Activated CD4-positive, alpha-beta T cell treated with anti-CD3 and anti-CD28 coated beads, Interleukin-2, amount 50 U/mL, for 4 hours (primary cell): ENCODE data around the gene ZBTB32.

ENCODE experiments used
- DNase-seq, 2 experiments: peaks; one replicate each; pipeline ENCODE4 v3.0.0-alpha.2; 2020

ZBTB32 gene

DNA sequence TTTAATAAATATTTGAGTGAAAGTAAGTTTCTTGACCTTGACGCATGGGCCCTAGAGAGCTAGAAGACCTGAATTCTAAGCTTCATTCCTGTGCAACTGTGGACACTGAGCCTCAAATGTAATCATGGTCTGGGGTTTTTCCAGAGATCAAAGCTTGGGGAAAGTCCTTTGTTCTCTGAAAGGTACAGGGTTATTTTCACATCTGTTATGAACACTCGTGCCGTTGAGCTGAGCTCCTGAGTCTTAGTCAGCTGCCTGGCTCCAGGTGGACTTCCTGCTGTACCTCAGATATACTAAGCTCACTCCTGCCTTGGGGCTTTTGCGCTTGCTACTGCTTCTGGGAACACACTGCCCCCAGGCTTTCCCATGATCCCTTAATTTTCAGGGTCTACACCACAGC is 7.5 kb upstream of the ZBTB32 start:
- DNase-seq: no peak

DNA sequence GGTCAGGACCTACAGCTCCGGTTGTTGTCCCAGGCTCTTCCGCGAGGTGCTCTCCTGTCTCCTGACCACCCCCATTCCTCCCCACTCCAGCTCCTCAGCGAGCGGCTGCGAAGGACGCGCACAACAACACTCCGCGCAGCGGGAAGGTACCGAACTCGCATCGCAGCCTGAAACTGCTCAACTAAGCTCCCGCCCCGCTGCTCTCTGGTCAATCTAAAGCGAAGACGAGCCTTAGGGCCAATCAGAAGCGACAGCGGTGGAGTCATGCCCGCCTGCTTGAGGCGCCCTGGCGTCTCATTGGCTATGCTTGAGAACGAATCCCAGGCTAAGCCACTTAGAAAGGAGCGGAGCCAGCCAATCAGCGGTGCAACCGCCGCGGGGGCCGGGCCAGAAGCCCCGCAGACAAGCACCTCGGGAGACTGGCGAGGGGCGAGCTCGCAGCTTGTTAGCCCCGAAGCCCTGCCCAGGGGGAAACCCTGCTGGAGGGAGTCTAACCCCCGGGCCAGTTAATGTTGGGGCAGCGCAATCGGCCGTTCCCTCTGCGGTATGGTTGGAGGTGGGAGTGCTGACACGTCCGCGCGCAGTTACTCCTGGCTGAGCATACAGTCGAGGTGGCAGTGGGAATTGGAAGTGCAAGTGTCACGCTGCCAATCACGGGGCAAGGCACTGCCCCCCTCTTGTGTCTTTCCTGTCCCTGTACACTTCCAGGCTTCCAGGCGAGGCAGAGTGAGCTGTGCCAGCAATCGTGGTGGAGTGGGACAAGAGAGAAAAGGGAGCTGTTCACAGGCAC is 1.9 kb upstream of the ZBTB32 start:
- peak; percentile 89 to 91 for DNase-seq

DNA sequence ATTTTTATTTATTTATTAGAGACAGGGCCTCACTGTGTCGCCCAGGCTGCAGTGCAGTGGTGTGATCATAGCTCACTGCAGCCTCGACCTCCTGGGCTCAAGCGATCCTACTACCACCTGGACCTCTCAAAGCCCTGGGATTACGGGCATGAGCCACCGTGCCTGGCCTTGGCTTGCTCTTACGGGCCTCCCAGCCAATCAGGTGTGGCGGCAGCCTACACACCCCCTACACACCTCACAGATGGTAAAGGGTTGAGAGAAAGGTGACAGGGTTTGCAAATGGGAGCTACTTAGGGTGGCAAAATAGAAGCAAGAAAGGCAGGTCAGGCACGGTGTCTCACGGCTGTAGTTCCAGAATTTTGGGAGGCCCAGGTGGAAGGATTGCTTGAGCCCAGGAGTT is 1.0 kb upstream of the ZBTB32 start:
- DNase-seq: no peak

DNA sequence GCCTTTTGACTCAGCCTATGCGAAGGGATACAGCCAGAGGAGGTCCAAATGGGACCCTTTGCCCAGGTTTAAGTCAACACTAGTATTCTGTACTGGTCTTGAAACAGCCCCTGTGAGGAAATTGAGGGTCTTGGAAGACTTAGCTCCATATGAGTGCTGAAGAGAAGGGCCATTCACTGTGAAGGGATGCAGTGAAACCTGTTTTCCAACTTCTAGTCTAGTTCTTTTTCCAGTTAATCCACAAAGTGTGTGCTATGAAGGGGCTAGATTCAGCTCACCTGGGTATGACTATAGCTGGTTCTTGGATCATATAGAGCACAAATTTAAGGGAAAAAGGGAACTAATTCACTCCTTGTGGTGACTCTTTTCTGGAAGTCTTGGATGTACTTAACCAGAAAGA is 4.0 kb downstream of the ZBTB32 start:
- DNase-seq: no peak

DNA sequence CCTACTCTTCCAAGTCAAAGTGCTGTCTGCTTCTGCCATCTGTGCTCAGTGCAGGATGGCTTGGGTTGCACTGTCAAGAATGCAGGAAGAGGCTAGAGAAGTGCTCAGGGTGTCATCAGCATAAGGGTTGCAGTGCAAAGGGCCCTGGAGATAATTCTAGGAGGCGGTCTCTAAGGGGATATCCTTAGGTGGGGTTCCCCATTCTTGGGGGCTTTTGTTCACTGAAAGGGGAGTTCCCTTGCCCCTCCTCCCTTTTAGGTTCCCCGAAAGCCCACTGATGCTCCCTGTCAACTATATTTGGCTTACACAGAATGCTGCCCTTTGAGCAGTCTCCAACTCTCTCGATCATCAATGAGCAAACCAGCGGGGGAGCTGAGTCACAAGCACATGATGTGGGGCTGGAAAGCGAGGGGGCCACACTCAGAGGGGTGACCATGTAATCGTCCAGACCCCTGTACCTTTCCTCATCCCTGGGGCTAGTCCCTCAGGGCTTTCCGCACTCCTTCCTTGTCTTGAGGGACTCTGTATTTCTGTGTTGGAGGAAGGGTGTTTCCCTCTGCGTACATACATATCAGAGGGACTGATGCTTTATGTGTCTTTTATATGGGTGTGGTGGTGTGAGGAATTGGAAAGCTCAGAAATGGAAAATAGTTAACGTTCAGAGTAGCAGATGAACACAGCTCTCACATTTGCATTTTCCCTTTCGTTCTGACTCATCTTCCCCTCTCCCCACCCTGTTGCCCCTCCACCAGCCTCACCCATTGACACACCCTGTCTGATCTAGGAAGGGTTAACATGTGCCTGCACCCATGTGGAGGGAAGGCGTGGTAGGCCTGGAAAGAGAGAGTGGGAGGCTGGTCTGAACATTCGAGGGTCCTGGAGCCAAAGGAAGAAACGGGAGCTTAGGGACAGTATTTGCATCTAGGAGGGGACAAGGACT is 6.7 kb downstream of the ZBTB32 start:
- DNase-seq: peak; percentile 26 to 44

DNA sequence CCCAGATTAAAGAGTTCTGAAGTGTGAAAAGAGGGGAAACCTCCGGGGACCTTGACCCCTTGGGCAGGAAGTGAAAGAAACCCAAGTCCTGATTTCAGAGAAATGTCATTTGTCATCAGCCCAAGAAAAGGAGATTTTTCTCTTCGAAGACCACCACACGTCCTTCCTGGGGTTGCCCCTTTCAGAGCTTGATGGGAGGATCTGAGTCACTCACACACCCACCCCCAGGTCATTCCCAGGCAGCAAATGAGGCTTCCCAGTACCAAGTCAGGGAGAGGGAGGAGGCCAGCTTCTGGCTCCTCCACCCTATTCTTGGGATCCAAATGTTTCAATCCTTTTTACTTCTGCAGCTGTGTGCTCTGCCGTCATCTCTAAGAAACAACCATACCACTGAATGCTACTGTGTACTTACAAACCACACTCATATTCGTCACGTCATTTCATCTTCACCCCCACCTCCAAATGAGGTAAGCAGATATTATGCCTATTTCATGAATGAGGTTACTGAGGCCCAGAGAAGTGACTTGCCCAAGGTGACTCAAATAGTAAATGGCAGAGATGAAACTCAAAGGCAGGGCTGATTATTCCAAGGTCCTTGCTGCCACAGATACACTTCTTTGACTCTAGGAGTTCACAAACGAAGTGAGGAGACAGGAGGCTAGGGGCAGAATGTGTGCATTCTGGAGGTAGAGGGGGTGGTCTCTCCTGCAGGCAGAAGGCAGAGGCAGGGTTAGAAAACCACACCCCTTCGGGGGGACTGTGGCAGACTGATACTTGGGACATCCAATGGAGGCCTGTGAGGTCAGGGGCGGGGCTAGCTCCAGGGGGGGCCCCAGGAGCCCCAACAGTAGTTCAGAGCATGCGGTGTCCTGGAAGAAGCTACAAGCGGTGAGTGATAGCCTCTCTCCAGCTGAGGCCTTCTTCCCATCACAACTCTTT is 8.5 kb downstream of the ZBTB32 start:
- DNase-seq: peak in 1 of 2 experiments; percentile 28

DNA sequence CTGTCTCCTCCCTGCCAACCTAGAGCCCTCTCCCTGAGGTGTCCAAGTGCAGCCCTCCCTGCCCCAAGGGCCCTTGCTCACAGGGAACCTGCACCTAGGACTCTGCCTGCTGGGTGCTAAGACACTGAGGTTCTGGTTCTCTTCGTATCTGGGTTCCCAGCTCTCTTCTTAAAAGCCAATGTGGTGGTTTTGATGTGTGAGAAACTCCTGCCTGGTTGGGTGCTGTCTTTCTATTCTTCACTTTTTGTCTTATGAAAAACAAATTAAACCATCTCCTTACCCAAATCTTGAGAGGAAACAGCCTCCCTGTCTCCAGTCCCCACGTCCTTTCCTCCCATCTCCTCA is 9.1 kb downstream of the ZBTB32 start:
- no peak for DNase-seq

DNA sequence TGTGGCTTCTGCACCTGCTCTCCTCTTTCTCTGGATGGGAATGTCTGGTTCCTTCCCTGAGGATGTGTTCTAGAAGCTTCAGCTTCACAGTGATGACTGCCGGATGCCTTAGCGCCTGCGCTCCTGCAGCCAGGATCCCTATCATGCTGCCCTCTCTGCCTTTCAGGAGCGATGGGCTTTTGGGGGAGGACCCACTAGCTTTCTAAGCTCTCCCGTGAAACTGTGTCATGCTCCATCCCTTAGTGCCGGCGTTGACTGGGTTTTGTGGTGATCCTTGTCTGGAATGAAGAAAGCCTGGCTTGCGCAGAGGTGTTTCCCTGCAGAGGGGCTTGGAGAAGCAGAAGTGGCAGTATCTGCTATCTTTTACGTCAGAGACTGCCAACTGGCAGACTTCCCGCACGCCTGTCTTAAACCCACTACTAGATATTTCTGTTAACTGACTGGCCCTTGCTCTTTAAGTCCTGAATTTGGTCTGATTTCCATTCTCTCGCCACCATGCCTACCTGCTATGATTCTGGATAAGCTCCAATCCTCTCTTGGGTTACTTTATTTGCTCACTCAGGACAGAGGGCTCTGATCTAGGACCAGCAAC is 9.6 kb downstream of the ZBTB32 start:
- DNase-seq: no peak

DNA sequence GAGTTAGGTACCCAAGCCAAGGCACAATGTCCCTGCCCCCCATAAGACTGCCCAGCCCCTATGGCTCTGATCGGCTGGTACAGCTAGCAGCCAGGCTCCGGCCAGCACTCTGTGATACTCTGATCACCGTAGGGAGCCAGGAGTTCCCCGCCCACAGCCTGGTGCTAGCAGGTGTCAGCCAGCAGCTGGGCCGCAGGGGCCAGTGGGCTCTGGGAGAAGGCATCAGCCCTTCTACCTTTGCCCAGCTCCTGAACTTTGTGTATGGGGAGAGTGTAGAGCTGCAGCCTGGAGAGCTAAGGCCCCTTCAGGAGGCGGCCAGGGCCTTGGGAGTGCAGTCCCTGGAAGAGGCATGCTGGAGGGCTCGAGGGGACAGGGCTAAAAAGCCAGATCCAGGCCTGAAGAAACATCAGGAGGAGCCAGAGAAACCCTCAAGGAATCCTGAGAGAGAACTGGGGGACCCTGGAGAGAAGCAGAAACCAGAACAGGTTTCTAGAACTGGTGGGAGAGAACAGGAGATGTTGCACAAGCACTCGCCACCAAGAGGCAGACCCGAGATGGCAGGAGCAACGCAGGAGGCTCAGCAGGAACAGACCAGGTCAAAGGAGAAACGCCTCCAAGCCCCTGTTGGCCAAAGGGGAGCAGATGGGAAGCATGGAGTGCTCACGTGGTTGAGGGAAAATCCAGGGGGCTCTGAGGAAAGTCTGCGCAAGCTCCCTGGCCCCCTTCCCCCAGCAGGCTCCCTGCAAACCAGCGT is 10.4 kb downstream of the ZBTB32 start:
- DNase-seq: no peak

DNA sequence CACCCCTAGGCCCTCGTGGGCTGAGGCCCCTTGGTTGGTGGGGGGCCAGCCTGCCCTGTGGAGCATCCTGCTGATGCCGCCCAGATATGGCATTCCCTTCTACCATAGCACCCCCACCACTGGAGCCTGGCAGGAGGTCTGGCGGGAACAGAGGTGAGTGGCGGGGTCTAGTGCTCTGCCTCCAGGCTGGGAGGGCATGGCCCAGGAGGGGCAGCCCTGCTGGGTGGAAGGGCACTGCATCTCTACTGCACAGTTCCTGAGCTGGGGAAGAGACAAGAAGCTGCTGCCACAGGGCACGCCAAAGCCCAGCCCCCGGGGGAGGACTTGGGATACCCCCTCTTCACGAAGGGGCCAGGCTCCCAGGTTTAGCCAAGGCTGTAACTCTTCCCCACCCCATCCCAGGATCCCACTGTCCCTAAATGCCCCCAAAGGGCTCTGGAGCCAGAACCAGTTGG is 11.0 kb downstream of the ZBTB32 start:
- DNase-seq: no peak

DNA sequence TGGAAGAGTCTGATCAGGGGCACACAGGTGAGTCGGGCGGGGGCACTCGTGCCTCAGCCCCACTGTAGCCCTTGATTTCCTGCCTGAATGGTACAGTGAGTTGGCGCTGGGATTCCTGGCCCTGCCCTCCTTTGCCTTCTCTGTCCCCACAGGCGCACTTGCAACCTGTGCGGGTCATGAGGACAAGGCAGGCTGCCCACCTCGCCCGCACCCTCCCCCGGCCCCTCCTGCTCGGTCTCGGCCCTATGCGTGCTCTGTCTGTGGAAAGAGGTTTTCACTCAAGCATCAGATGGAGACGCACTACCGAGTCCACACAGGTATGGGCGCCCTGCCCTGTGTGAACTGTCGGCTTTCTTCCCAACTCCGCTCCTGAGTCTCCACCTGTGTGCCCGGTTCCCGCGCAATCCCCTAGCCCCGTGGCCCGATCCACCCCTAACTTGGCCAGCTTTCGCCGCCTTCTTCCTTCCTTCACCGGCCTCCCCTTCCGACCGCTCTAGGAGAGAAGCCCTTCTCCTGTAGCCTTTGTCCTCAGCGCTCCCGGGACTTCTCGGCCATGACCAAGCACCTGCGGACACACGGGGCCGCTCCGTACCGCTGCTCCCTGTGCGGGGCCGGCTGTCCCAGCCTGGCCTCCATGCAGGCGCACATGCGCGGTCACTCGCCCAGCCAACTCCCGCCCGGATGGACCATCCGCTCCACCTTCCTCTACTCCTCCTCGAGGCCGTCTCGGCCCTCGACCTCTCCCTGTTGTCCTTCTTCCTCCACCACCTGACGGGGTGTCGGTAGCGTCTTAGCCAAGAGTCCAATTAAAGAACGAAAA is 11.8 kb downstream of the ZBTB32 start:
- DNase-seq: no peak

DNA sequence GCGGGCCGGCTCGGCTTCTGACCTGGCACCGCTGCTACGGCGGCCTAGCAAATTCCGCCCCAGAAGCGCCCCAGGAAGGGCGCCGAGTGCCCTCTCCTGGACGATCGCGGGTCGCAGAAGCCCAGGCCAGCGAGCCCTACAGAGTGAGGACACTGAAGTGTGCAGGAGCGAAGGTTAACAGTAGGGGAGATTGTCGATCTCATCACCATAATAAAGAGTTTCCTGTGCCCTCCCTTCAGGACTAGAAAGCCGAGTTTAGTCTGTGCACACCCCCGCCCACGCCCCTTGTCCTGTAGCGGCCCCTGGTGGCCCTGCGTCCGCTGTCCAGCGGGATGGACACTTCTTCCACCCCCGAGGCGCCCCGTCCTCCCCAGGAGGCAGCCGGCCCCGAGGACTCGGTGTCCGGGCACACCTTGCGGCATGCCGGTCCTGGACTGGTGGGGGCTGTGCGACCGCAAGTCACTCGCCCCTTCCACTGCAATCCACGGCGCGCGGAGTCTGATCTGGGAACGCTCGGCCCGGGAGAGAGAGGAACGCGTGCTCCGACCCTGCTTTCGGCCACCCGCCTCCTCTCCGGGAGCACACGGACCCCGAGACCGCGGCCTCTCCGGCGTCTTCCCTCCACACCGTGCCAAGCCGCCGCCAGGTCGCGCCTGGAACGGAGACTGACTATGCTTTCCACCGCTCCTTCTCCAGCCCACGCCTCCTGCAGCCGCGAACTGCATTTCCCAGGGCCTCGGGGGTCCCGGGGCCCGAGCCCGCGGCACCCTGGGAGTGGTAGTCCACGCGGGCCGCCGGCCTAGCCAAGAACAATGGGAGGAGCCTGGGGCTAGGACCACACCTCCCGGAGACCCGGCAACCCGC is 12.7 kb downstream of the ZBTB32 start:
- DNase-seq: peak; percentile 96 to 97

DNA sequence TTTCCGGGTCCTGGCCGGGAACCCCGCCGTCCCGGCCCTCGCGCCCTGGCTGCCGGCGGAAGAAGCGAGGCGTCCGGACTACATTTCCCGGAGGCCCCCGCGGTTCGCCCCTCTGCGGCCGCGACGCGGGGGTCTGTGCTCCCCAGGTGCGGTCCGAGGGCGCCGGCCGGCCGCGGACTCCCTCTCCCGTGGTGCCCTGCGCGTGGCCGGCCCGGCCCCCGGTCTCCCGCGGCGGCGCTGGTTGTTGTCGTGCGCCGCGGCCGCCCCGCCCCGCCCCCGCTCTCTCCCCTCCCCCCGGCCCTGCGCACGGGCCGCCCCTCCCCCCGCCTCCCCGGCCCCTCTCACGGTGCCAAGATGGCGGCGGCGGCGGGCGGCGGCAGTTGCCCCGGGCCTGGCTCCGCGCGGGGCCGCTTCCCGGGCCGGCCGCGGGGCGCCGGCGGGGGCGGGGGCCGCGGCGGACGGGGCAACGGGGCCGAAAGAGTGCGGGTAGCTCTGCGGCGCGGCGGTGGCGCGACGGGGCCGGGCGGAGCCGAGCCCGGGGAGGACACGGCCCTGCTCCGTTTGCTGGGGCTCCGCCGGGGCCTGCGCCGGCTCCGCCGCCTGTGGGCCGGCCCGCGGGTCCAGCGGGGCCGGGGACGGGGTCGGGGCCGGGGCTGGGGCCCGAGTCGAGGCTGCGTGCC is 13.4 kb downstream of the ZBTB32 start, which contains the start of gene KMT2B:
KMT2B (plus strand) TSS at position 339 of the 680 bp plus-strand sequence; CDS start at position 355, 16 bp downstream.
- peak in 1 of 2 experiments; percentile 48 for DNase-seq

DNA sequence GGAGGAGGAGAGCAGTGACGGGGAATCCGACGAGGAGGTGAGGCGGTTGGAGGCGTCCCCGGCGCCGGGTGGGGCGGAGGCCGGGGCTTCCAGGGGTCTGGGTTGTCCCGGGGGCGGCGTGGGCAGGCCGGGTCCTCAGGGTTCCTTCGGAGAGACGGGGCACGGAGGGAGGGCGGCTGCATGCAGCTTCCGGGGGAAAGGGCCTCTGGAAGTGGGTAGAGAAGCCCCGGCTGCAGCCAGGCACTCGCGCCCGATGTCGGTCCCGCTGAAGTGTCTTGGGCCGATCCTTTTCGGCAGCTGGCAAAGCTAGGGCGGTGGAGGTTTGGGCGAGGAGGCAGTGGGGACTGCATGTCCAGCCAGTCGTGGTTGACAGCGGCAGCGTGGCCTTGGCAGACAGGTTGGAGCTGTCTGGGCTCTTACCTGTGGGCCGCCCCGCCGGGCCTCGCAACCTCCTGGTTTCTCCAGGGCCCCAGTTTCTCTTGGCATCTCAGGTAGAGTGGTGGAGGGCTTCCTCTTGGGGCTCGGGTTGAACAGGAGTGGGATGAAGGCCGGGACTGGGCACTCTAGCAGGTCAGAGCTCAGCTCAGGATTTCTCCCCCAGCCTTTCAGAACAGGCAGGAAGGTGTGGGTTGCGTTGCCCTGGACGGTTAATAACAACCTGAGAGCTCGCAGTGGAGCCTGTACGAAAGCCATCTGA is 14.1 kb downstream of the ZBTB32 start:
- peak in 1 of 2 experiments; percentile 62 for DNase-seq

DNA sequence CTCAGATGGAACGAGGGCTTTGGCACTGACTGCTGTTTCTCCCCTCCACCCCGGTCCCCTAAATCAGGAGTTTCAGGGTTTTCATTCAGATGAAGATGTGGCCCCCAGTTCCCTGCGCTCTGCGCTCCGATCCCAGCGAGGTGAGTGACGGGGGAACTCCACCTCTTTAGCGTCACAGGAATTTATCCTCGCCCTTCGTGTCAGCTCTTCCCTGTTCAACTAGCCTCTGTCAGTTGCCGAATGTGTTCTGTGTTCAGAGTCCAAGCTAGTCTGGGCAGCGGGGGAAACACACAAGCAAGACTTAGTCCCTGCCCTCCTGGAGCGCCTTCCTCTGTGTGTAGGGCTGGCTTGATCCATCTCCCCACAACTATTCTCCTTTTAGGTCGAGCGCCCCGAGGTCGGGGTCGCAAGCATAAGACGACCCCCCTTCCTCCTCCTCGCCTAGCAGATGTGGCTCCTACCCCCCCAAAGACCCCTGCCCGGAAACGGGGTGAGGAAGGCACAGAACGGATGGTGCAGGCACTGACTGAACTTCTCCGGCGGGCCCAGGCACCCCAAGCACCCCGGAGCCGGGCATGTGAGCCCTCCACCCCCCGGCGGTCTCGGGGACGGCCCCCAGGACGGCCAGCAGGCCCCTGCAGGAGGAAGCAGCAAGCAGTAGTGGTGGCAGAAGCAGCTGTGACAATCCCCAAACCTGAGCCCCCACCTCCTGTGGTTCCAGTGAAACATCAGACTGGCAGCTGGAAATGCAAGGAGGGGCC is 15.2 kb downstream of the ZBTB32 start:
- DNase-seq: no peak

DNA sequence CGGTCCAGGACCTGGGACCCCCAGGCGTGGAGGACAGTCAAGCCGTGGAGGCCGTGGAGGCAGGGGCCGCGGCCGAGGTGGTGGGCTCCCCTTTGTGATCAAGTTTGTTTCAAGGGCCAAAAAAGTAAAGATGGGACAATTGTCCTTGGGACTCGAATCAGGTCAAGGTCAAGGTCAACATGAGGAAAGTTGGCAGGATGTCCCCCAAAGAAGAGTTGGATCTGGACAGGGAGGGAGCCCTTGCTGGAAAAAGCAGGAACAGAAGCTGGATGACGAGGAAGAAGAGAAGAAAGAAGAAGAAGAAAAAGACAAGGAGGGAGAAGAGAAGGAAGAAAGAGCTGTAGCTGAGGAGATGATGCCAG is 15.8 kb downstream of the ZBTB32 start:
- DNase-seq: no peak

DNA sequence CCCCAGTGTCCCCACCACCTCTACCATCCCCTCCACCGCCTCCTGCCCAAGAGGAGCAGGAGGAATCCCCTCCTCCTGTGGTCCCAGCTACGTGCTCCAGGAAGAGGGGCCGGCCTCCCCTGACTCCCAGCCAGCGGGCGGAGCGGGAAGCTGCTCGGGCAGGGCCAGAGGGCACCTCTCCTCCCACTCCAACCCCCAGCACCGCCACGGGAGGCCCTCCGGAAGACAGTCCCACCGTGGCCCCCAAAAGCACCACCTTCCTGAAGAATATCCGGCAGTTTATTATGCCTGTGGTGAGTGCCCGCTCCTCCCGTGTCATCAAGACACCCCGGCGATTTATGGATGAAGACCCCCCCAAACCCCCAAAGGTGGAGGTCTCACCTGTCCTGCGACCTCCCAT is 16.3 kb downstream of the ZBTB32 start:
- DNase-seq: no peak

DNA sequence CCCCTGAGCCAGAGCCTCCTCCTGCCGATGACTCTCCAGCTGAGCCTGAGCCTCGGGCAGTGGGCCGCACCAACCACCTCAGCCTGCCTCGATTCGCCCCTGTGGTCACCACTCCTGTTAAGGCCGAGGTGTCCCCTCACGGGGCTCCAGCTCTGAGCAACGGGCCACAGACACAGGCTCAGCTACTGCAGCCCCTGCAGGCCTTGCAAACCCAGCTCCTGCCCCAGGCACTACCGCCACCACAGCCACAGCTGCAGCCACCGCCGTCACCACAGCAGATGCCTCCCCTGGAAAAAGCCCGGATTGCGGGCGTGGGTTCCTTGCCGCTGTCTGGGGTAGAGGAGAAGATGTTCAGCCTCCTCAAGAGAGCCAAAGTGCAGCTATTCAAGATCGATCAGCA is 17.0 kb downstream of the ZBTB32 start:
- no peak for DNase-seq
